ENCODE data around the gene PTPRG. TPM values are rescaled to one million over a fixed set of nuclear protein-coding genes. Genes with fewer than 3 reads are reported as not detected.

Gene PTPRG
- total RNA-seq, 1 experiment from 2014 or later: 0.74 TPM

DNA sequence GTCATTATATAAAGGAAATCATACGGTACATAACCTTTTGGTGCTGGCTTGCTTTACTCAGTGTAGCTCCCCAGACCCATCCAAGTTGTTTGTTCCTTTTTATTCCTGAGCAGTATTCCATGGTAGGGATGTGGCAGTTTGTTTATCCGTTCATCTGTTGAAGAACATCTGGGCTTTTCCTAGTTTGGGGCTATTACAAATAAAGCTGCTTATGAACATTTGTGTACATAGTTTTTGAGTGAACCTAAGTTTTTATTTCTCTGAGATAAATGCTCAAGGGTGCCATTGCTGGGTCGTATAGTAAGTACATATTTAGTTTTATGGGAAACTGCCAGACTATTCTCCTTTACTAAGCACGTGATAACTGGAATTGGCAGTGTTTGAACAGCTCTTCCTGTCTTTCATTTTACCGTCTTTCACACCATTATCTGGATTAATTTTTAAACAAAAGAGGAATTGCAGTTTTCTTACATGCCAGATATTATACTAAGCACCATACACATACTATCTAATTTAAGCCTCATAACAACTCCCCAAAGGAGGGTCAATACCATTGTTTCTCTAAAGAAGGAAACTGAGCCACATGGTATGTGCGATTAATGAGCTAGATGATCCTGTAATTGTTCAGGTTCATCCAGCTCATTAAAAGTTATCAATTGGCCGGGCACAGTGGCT, 85.6 kb downstream of the PTPRG start:
- BruUV-seq (replicated peaks): no TSS peak
- Histone ChIP-seq H3K9me3 (ENCODE audit: control insufficient read depth, insufficient read depth, low read depth, low read length) (no peaks in the 10 kb centered on the region), H3K27me3 (ENCODE audit: control insufficient read depth, insufficient read depth, low read length) (no peaks in the 10 kb centered on the region), H3K4me1 (ENCODE audit: control insufficient read depth, insufficient read depth, low read length) (no peaks in the 10 kb centered on the region), H3K4me3 (ENCODE audit: low read depth in 2 of 2, low read length in 2 of 2) (no peak overlapping the region), H3K27ac (ENCODE audit: low read length) (no peak overlapping the region), H3K36me3 (ENCODE audit: control insufficient read depth, insufficient read depth, low read length) (no peaks in the 10 kb centered on the region)
- TF ChIP-seq, protein P1, sequence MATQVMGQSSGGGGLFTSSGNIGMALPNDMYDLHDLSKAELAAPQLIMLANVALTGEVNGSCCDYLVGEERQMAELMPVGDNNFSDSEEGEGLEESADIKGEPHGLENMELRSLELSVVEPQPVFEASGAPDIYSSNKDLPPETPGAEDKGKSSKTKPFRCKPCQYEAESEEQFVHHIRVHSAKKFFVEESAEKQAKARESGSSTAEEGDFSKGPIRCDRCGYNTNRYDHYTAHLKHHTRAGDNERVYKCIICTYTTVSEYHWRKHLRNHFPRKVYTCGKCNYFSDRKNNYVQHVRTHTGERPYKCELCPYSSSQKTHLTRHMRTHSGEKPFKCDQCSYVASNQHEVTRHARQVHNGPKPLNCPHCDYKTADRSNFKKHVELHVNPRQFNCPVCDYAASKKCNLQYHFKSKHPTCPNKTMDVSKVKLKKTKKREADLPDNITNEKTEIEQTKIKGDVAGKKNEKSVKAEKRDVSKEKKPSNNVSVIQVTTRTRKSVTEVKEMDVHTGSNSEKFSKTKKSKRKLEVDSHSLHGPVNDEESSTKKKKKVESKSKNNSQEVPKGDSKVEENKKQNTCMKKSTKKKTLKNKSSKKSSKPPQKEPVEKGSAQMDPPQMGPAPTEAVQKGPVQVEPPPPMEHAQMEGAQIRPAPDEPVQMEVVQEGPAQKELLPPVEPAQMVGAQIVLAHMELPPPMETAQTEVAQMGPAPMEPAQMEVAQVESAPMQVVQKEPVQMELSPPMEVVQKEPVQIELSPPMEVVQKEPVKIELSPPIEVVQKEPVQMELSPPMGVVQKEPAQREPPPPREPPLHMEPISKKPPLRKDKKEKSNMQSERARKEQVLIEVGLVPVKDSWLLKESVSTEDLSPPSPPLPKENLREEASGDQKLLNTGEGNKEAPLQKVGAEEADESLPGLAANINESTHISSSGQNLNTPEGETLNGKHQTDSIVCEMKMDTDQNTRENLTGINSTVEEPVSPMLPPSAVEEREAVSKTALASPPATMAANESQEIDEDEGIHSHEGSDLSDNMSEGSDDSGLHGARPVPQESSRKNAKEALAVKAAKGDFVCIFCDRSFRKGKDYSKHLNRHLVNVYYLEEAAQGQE (IDR thresholded peaks at IDR 0.05; ENCODE audit: insufficient read depth in 1 of 2, low read depth in 2 of 2, low read length in 1 of 2): no peak
- TF ChIP-seq POLR2AphosphoS5 (IDR thresholded peaks at IDR 0.05; ENCODE audit: low read depth, low read length) (no peak), TCF7L2 (IDR thresholded peaks at IDR 0.05; ENCODE audit: low read depth, low read length) (no peak), CTCF (IDR thresholded peaks at IDR 0.05) (no peak), SIN3A (IDR thresholded peaks at IDR 0.05; ENCODE audit: borderline replicate concordance, insufficient read depth, low read depth, low read length) (no peak)
- POLR2A ChIA-PET: no interaction called here
- CTCF ChIA-PET: no interaction called here
- intact Hi-C loops (cut with micrococcal nuclease; ENCODE audit: unreplicated experiment) (no loop called here), in situ Hi-C loops (cut with HindIII; ENCODE audit: low pct_unique_long_range_greater_than_20kb, low sequenced_read_pairs) (no loop called here)
- DNase-seq (ENCODE audit: low read depth, low spot score) (no peak), ATAC-seq (no peak)

- DNase-seq (ENCODE audit: low read depth, low spot score): no peak
- Histone ChIP-seq H3K36me3 (ENCODE audit: control insufficient read depth, insufficient read depth, low read length) (no peaks in the 10 kb centered on the region), H3K4me3 (ENCODE audit: low read depth in 2 of 2, low read length in 2 of 2) (no peak overlapping the region), H3K27me3 (ENCODE audit: control insufficient read depth, insufficient read depth, low read length) (no peaks in the 10 kb centered on the region), H3K9me3 (ENCODE audit: control insufficient read depth, insufficient read depth, low read depth, low read length) (no peaks in the 10 kb centered on the region), H3K4me1 (ENCODE audit: control insufficient read depth, insufficient read depth, low read length) (no peaks in the 10 kb centered on the region), H3K27ac (ENCODE audit: low read length) (no peak overlapping the region)
- in situ Hi-C loops (cut with HindIII; ENCODE audit: low pct_unique_long_range_greater_than_20kb, low sequenced_read_pairs): no loop called here
- ATAC-seq: no peak
- ChIA-PET CTCF (no interaction called here), POLR2A (no interaction called here)
- TF ChIP-seq CTCF (IDR thresholded peaks at IDR 0.05): no peak
- BruUV-seq (replicated peaks): no TSS peak
- intact Hi-C loops (cut with micrococcal nuclease; ENCODE audit: unreplicated experiment): no loop called here
Observed at GRCh38 chr3:61648481-61648880, 87.1 kb downstream of the PTPRG start.

Data from Panc1 (cell line).